ENCODE results near the gene GSTM4. TPM values are rescaled to one million over a fixed set of nuclear protein-coding genes. Genes with fewer than 3 reads are reported as not detected.

The GSTM4 gene
- total and polyA plus RNA-seq, 12 donors, result 22.8 to 62.1 (median 41.8) TPM

DNA sequence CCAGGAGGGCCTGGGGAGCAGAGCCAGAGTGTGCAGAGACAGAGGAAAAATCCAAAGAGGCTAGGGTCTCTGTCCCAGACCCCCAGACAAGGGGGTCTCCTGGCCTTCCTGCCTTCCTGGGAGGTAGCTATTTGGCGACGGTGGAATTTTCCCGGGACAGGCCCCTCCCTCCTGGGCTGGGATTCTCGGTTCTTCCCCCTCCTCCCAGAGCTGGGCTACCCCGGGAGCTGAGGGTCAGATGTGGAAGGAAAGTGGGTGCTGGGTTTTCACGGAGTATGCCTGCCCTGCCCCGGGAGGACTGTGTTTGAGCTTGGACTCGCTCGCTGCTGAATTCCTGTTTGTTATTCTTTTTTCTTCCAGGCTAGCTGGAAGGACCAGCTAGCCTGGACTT lies 35.5 kb upstream of the GSTM4 start:
- no peaks in the 10 kb centered on the region for H3K36me3 ChIP-seq
- ATAC-seq, result peak; percentile 11 to 66 (median 51)
- H3K9me3 ChIP-seq, result no peaks in the 10 kb centered on the region
- WGBS, 2 donors, result 0 to 1% methylated on average over 9 of the region's 9 CpGs
- intact Hi-C loops (cut with DNase I), result loop anchor here in 1 of 10 donors (5.0 kb wide), 1 partner anchor 73 kb away; the partner anchor contains the start of gene GNAI3
- peak overlapping the region; percentile 45 to 77 (median 72) for H3K4me3 ChIP-seq
- peak in 1 of 2 donors; percentile 47 for DNase-seq
- H3K27ac ChIP-seq, result peak overlapping the region; percentile 1 to 97 (median 84)
- H3K4me1 ChIP-seq, result peaks cover 9 to 81% (median 57%) of the 10 kb centered on the region in 9 donors
- TF ChIP-seq, protein P1, sequence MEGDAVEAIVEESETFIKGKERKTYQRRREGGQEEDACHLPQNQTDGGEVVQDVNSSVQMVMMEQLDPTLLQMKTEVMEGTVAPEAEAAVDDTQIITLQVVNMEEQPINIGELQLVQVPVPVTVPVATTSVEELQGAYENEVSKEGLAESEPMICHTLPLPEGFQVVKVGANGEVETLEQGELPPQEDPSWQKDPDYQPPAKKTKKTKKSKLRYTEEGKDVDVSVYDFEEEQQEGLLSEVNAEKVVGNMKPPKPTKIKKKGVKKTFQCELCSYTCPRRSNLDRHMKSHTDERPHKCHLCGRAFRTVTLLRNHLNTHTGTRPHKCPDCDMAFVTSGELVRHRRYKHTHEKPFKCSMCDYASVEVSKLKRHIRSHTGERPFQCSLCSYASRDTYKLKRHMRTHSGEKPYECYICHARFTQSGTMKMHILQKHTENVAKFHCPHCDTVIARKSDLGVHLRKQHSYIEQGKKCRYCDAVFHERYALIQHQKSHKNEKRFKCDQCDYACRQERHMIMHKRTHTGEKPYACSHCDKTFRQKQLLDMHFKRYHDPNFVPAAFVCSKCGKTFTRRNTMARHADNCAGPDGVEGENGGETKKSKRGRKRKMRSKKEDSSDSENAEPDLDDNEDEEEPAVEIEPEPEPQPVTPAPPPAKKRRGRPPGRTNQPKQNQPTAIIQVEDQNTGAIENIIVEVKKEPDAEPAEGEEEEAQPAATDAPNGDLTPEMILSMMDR (IDR thresholded peaks at IDR 0.05), result no peak
- no peaks in the 10 kb centered on the region for H3K27me3 ChIP-seq

DNA sequence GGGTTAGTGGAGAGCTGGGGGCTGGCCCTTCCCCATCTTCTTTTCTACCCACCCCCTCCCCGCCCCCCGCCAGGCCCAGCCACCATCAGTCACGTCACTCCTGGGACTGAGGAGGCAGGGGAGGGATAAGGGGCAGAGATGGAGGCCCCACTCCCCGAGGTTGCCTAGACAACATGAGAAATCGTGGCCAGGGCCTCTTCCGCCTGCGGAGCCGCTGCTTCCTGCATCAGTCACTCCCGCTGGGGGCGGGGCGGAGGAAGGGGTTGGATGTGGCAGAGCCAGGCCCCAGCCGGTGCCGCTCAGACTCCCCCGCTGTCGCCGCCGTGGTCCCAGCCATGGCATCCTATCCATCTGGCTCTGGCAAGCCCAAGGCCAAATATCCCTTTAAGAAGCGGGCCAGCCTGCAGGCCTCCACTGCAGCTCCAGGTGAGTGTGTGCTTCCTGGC lies 35.0 kb upstream of the GSTM4 start:
- TF ChIP-seq, protein P1 (IDR thresholded peaks at IDR 0.05), result no peak
- ATAC-seq (peak; percentile 75 to 90 (median 84)), DNase-seq (peak; percentile 93 to 94)
- Histone ChIP-seq H3K4me1 (peaks cover 9 to 77% (median 57%) of the 10 kb centered on the region in 9 donors), H3K27me3 (no peaks in the 10 kb centered on the region), H3K36me3 (peaks cover 0 to 2% (median 0%) of the 10 kb centered on the region in 9 donors), H3K9me3 (no peaks in the 10 kb centered on the region), H3K27ac (peak overlapping the region; percentile 1 to 97 (median 84)), H3K4me3 (peak overlapping the region; percentile 45 to 77 (median 72))
- intact Hi-C loops (cut with DNase I), result loop anchor here in 1 of 10 donors (5.0 kb wide), 1 partner anchor 74 kb away; the partner anchor contains the start of gene GNAI3
- 2% methylated on average over 18 of the region's 18 CpGs for WGBS, 2 donors

DNA sequence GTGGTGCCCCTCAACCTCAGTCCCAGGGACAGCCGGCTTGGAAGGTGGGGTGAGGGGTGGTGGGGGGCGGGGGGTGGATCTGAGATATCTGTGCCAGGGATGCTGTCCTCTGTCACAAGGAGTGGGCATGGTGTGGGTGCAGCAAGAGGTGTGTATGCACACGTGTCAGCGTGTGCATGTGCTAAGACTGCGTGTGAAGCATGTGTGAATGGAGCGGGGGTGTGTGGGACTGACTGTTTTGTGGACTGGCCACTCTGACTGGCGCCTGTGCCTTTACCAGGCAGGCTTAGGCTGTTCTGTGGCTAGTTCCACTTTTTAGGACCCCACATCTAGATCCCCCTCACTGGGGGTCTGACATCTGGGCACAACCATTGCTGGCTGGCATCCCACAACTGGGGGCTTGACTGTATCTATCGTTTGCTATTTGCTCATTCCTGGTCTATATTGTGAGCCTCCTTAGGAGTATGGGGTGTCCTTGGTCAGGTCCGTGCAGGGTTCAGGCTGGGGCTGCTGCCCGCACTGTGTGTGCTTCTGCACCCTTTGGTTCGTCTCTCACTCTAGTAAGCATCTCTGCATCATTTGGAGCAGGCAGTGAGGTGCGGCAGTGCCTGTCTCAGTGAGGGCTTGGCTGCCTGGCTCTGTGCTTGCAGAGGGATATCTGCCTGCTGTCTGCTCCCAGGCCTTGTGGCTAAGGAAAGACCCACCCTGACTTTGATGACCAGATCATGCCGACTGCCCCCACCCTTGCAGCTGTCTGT lies 34.3 kb upstream of the GSTM4 start:
- TF ChIP-seq, protein P1 (IDR thresholded peaks at IDR 0.05), result no peak
- 53 to 57% methylated on average over 13 of the region's 13 CpGs for WGBS, 2 donors
- no peaks in the 10 kb centered on the region for H3K27me3 ChIP-seq
- intact Hi-C loops (cut with DNase I), result loop anchor here in 1 of 10 donors (5.0 kb wide), 1 partner anchor 74 kb away; the partner anchor contains the start of gene GNAI3
- ATAC-seq (no peak), DNase-seq (no peak)
- no peaks in the 10 kb centered on the region for H3K9me3 ChIP-seq
- peaks cover 9 to 71% (median 57%) of the 10 kb centered on the region in 9 donors for H3K4me1 ChIP-seq
- H3K4me3 ChIP-seq, result peak overlapping the region in 9 of 10 donors; percentile 45 to 77 (median 74)
- peak overlapping the region in 6 of 10 donors; percentile 82 to 97 (median 86) for H3K27ac ChIP-seq
- peaks cover 0 to 9% (median 0%) of the 10 kb centered on the region in 9 donors for H3K36me3 ChIP-seq

DNA sequence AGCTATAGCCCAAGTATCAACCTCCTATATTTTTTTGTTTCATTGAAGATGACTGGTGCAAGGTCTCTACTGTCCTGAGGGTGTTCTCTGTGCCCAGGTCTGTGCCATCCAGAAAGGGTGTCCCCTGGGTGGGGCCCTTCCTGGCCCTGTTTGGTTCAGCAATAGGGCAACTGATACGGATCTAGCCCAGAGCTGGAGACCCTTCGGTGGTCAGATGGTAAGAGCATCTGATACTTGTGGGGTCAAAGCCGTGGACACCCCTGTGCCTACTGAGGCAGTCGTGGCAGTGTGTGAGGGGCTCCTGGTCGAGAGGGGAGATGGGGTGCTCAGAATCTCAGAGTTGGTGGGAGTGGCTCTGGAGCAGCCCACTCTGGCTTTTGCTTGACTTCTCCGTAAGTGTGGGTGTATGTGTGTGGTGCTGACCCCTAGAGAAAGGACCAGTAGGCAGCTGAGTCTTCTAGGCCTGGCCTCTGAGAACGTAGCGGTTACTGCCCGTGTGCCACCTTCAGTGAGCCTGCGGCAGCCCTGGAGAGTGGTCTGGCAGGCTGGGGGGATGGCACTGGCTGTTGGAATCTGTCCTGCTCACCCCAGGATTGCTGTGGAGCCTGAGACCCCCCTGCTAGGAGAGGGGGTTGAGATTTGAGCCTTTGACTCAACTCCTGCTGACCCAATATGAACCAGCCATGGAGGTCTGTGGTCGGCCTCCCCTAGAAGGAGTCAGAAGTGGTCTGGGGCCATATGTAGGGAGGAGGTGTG lies 33.6 kb upstream of the GSTM4 start:
- 86 to 93% methylated on average over 11 of the region's 11 CpGs for WGBS, 2 donors
- DNase-seq, result no peak
- peak overlapping the region in 1 of 10 donors; percentile 97 for H3K27ac ChIP-seq

More for the DNA sequence above, 33.6 kb upstream of the GSTM4 start:
- Histone ChIP-seq H3K4me1 (peaks cover 9 to 68% (median 57%) of the 10 kb centered on the region in 9 donors), H3K36me3 (peaks cover 0 to 16% (median 0%) of the 10 kb centered on the region in 9 donors), H3K9me3 (no peaks in the 10 kb centered on the region), H3K4me3 (peak overlapping the region in 4 of 10 donors; percentile 62 to 77 (median 76)), H3K27me3 (no peaks in the 10 kb centered on the region)
- no peak for ATAC-seq
- TF ChIP-seq, protein P1 (IDR thresholded peaks at IDR 0.05), result no peak
- intact Hi-C loops (cut with DNase I), result loop anchor here in 1 of 10 donors (5.0 kb wide), 1 partner anchor 75 kb away; the partner anchor contains the start of gene GNAI3
